ENCODE results near the gene KIF4A.
"Not testable (repeated sequence)": the region's sequence is repeated elsewhere in the genome, so short reads cannot be mapped to it uniquely, and the experiment has no call there.

The KIF4A gene

DNA sequence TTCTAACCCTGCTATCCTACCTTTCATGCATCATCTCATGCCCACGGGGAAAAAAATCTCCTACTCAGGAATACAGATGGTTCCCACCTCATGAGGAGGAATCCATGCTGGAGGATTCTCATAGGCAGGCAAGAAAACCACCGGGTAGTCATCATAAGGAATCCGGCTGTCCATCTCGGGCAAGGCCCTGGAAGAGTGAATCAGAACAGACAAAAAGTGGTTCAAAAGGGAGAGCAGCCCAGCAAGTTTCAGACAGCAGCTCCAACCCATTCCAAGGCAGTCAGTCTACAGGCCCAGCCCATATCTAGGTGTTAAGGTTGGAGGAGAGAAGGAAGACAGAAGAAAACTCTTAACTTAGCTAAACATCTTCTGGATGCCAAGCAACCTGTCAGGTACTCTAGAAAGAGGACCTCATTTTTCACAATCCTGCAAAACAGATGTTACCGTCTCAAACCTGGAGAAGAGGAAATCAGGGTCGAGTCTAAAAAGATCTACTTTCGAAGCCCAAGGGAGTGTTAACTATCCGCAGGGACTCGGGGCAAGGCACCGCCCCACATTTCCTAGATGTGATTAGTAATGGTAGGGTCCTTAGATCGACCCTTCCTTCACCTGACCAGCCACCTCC is 624 bp upstream of the KIF4A start:
- peak overlapping the region; percentile 69 for H3K4me3 ChIP-seq (ENCODE audit: low read depth, low read length)
- TF ChIP-seq CTCF (IDR thresholded peaks at IDR 0.05; ENCODE audit: low read depth, low read length): no peak

GRCh38 chrX:70292788-70293187 is 2.9 kb downstream of the KIF4A start:
- TF ChIP-seq CTCF (IDR thresholded peaks at IDR 0.05; ENCODE audit: low read depth, low read length): no peak
- H3K4me3 ChIP-seq (ENCODE audit: low read depth, low read length): no peak overlapping the region

- TF ChIP-seq CTCF (IDR thresholded peaks at IDR 0.05; ENCODE audit: low read depth, low read length): no peak
- H3K4me3 ChIP-seq (ENCODE audit: low read depth, low read length): no peak overlapping the region
Measured at GRCh38 chrX:70293621-70294020, 3.7 kb downstream of the KIF4A start.

DNA sequence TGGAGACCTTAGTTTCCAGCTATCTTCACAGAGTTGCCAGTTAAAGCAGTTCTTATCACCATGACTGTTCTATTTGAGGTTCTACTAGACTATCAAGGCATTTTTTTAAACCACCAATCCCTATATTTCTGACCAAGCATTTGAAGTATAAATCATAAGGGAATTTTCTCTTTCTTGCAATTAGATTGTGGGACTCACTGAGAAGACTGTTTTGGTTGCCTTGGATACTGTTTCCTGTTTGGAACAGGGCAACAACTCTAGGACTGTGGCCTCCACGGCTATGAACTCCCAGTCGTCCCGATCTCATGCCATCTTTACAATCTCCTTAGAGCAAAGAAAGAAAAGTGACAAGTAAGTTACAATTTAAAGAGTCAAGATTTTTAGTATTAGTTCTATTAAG is 11.8 kb downstream of the KIF4A start:
- TF ChIP-seq CTCF (IDR thresholded peaks at IDR 0.05; ENCODE audit: low read depth, low read length): no peak

DNA sequence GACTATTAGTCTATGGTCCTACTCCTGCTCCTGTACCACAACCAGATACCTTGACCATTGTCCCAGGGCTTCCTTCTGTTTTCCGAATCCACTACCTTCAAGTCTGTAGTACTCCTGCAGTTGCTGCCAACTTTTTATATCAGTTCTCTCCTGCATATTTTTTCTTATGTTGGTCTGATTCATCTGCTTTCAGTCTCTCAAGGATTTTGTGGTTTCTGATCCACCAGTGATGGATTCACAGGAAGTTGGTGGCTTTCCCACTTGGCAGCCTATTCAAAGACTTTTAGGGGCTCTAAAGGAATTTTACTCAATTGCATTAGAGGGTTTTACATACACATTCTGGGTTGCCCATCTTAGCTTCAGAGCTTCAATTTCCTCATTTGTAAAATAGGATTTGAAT is 23.6 kb downstream of the KIF4A start:
- no peak overlapping the region for H3K4me3 ChIP-seq (ENCODE audit: low read depth, low read length)
- no peak for TF ChIP-seq CTCF (IDR thresholded peaks at IDR 0.05; ENCODE audit: low read depth, low read length)

More for the DNA sequence above, 11.8 kb downstream of the KIF4A start:
- H3K4me3 ChIP-seq (ENCODE audit: low read depth, low read length): no peak overlapping the region

GRCh38 chrX:70322784-70323183 is 32.9 kb downstream of the KIF4A start:
- H3K4me3 ChIP-seq (ENCODE audit: low read depth, low read length): no peak overlapping the region
- no peak for TF ChIP-seq CTCF (IDR thresholded peaks at IDR 0.05; ENCODE audit: low read depth, low read length)

- not testable (repeated sequence) for H3K4me3 ChIP-seq (ENCODE audit: low read depth, low read length)
Measured at GRCh38 chrX:70323628-70324027, 33.7 kb downstream of the KIF4A start.

DNA sequence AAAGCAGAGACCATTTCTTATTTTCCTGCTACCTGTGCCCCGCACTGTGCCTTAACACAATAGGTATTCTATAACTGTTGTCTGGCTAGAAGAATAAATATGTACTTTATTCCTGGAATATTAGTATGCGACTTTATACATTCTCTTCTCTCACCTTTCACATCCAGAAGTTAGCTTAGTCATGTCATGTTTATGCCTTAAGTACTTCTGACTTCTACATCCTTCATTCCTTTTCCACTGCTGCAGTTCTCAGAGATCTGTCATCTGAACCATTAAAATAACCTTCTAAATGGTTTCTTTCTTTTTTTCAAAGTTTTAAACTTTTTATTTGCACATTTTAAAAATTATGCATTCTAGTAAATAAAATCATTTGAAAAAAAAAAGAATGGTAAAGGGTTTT is 34.4 kb downstream of the KIF4A start:
- H3K4me3 ChIP-seq (ENCODE audit: low read depth, low read length): no peak overlapping the region
- TF ChIP-seq CTCF (IDR thresholded peaks at IDR 0.05; ENCODE audit: low read depth, low read length): no peak

Measured in WI38 (cell line).